HG03460 (cell line): ENCODE measurements around the gene TNFRSF18.

Source experiments
- ATAC-seq: cut with Tn5 transposase; IDR thresholded peaks from one replicate; pipeline ENCODE4 v1.9.1; 2021; ENCODE audit not compliant: unreplicated experiment

TNFRSF18 gene

GRCh38 chr1:1213345-1214265 lies 7.2 kb upstream of the TNFRSF18 start, which contains the start of gene TNFRSF4:
Gene TNFRSF4, minus strand, starts transcription at chr1:1214153. Its CDS starts 26 bp downstream, at chr1:1214127.
- ATAC-seq: no peak

GRCh38 chr1:1212780-1213344 lies 6.5 kb upstream of the TNFRSF18 start:
- no peak for ATAC-seq

- no peak for ATAC-seq
These were observed 5.4 kb upstream of the TNFRSF18 start for GRCh38 chr1:1211541-1212441.

GRCh38 chr1:1210726-1211540 lies 4.5 kb upstream of the TNFRSF18 start:
- ATAC-seq: no peak

- ATAC-seq: no peak
These were observed 2.5 kb upstream of the TNFRSF18 start for GRCh38 chr1:1208713-1209433.

- ATAC-seq: no peak
These were observed 1.1 kb upstream of the TNFRSF18 start for GRCh38 chr1:1207571-1207892.

GRCh38 chr1:1206966-1207531 lies 657 bp upstream of the TNFRSF18 start:
- no peak for ATAC-seq

- no peak for ATAC-seq
These were observed 520 bp downstream of the TNFRSF18 start for GRCh38 chr1:1205769-1206375.

- no peak for ATAC-seq
These were observed 1.2 kb downstream of the TNFRSF18 start for GRCh38 chr1:1204998-1205768.

- ATAC-seq: no peak
These were observed 1.9 kb downstream of the TNFRSF18 start for GRCh38 chr1:1204425-1204920.

GRCh38 chr1:1203561-1204424 lies 2.6 kb downstream of the TNFRSF18 start:
- ATAC-seq: no peak

- no peak for ATAC-seq
These were observed 3.4 kb downstream of the TNFRSF18 start for GRCh38 chr1:1202831-1203560.

- ATAC-seq: peak; percentile 31
These were observed 5.2 kb downstream of the TNFRSF18 start for GRCh38 chr1:1200876-1201810.

- no peak for ATAC-seq
These were observed 6.2 kb downstream of the TNFRSF18 start for GRCh38 chr1:1199961-1200875.
